HG02981 (cell line): ENCODE results near the gene KCNIP4.

ENCODE experiments used
- ATAC-seq: cut with Tn5 transposase; IDR thresholded peaks from one replicate; pipeline ENCODE4 v1.9.1; 2021; ENCODE audit warnings: mild to moderate bottlenecking, moderate library complexity; ENCODE audit not compliant: unreplicated experiment

The KCNIP4 gene

DNA sequence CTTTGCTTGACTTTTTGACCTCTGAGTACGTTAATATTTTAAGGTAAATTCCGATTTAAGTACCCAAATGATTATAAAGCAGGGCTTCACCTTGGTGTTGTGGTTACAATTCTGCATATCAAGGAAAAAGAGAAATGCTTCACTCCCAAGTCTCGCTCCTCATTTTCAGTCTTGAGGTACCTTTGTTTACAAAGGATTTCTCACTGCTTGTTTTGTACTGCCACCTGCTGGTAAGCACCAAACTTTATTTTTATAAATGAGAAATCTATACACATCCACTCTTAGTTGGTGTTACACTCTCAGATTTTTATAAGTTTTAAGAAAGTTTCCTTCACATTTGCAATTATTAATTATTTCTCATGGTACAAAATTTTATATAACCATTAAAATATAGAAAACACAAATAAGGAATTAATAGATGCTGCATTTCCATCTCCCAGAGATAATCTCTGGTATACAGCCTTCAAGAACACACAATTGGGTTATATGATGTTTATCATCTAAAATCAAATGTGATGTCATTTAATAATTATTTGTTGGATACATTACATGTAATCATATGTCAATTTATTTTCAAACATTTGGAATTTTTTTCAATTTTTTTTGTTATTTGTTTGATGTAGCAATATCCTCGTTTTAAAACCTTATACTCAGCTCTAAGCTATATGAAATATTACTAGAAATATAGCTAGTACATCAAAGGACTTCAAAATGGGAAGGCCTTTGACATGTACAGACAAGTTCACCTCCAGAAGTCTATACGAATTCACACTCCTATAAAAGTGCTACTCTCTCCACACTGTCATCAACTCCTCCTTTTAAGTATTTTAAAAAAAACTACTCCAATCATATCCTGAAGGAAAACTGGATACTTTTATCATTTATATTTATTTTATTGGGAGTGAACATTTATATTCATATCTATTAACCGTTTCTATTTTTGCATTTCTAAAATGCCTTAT, 179.9 kb downstream of the KCNIP4 start:
- ATAC-seq, result peak; percentile 62

DNA sequence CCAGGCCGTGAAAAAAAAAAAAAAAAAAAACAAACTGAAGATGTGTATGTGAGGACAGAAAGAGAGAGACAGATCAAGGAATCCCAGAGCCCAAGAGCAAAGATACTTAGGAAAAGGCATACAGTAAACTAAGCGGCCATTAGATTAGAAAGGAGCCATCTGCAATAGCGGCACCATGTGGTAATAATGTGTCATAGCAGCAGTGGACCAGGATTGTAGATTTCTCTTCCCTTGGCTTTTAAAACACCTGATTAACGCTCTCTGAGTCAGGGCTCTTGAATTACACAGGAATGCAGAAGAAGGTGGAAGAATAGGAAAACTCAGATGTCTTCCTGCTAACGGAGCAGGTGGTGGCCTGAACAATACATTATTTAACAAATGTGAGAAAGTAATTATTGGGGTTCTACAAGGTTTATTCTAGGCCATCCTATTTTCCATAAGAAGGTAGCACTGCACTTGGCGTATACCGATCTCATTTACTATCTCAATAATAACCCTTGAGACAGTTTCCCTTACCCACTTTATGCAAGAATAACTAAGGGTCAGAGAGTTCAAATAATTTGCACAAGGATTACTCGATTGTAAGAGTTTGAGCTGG, 182.7 kb downstream of the KCNIP4 start:
- peak; percentile 76 for ATAC-seq

DNA sequence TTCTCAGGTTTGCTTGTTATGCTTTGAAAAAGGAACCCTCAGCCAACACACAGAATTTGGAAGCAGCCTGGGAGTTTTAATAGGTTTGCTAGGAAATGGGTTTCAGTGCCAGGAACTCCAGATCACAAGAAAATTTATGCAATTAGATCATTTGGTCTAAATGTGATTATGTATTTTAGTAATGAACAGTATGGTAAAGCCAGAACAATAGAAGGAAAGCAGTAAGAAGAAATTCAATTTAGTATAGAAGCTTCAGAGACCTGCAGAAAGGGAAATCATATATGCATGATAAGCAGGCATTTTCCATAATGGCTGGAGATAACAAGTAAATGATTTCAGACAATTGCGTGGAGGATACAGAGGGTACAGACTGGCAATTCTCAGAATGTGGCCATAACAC, 184.7 kb downstream of the KCNIP4 start:
- ATAC-seq, result no peak

DNA sequence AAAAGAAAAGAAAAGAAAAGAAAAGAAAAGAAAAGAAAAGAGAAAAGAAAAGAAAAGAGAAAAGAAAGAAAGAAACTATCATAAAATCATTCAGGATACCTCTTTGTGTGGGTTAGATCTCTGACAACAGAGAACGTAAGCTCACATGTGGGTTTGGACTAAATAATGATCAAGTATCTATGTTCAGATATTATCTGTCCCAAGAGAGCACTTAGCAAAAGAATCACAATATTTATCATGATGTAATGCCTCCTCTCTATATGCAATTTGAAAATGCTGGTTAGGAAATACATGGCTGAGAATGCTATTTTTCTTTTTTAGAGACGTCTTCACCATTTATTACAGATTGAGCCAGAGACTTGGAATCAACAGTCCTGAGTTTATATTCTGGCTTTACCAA, 191.3 kb downstream of the KCNIP4 start:
- ATAC-seq, result no peak

DNA sequence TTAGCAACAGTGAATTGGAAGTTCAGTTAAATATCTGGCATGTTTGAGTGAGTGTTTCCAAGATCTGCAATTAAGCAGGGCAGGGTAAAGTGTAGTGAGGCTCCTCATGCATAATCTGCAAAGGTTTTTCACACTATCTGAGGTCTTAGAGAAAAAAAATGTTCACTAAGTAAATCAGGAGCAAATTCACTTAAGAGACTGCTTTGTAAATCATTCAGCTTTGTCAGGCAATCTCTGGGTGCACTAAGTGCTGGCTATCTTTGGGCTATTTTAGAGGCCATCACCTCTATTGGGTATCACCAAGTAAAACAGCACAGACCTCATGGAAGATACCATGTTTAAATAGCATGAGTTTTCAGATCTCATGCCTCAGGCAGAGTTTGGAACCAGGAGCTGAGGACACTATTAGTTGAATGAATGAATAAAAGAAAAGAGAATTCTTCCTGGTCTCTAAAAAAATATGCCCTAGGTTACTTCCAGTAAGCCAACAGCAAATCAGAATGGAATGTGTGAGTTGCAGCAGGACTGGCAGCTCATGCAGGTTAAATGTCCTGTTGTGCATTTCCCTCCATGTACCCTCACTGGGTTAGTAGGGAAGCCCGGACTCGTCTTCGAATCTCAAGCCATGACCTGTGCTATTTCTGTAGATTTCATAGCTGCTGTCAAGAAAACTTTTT, 195.3 kb downstream of the KCNIP4 start:
- ATAC-seq, result no peak

DNA sequence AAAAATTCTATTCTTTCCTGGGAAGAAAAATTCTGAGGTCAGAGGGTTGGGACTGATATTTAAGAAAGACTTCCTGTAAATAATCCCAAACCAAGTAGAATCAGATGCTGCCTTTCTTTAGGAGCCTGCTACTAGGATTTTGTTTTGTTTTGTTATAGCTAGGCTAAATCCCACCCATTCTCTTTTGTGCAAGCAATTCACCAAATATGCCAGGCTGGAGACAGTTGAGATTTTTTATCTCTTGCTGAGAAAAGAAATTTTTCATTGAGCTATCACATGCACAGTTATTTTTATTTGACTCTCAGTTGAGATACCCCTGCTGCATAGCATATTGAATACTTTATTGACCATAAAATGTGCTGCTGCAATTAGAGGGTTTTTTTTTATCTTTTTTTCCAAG, 196.0 kb downstream of the KCNIP4 start:
- no peak for ATAC-seq

GRCh38 chr4:21749924-21750323, 198.6 kb downstream of the KCNIP4 start:
- no peak for ATAC-seq

DNA sequence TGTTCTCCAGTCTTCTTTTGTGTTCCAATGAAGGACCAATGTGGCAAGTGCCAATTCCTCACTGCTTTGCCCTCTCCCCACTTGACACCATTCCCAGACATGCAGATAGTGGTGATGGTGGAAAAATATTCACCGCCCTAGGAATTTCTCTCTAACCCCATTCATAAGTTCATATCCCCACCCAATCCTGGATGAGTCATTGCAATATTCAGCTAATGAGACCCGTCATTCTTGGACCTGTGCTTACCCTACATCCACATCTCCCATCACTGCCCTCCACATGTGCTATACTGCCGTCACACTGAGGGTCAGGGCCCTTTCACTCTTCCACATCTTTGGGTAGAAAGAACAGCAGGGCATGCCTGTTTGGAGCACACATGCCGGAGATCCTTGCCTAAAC, 199.2 kb downstream of the KCNIP4 start:
- ATAC-seq, result no peak

GRCh38 chr4:21744046-21744445, 204.5 kb downstream of the KCNIP4 start:
- no peak for ATAC-seq

GRCh38 chr4:21742326-21742725, 206.2 kb downstream of the KCNIP4 start:
- ATAC-seq, result no peak

DNA sequence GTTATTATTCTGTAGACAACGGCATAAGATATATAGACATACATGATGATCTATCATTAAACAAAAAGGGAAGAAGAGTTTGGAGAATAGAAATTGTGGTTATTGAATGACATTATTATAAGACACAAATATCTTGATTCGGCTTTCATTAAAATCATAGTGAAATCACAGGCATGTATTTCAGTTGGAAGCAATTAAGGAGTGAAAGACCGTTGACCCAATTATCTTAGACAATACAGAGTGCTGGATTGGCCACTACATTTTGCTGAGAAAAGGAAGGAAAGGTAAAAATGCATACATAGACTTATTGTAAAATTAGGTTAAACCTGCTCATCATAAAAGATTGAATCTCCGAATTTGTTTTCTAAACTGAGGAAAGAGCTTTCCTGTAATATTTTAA, 209.8 kb downstream of the KCNIP4 start:
- ATAC-seq, result no peak

DNA sequence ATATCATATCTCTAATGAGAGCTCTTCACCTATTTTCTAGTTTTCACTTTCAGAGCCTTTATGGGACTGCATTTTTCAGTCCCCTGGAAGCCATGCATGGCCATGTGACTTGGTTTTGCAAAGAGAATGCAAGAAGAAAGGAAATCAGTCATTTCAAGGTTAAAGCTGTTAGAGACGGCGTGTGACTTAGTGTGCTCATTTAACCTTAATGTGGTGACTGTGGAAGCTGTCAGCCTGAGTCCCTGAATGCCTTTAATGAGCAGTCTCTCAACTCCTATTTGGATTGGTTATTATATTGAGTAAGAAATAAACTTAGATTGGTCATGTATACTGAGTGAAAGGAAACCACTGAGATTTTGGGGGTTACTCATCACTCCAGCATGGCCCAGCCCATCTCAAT, 212.7 kb downstream of the KCNIP4 start:
- no peak for ATAC-seq

- ATAC-seq, result no peak
Measured at GRCh38 chr4:21733894-21734630, 214.5 kb downstream of the KCNIP4 start.

DNA sequence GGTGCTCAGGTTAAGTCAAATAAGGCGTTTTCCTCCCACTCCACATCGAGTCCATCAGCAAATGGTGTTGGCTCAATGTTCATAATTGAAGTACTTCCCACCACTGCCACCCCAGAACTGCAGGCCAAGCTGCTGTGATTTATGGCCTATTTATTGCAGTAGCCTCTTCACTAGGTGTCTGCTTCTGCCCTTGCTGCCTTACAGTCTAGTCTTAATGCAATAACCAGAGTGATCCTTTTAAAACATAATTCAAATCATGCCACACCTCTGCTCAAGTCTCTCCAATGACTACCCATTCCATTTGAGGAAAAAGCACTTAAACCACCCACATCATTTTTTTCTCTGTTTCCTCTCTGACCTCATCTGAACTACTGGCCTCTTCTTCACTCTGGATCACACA, 220.3 kb downstream of the KCNIP4 start:
- ATAC-seq, result no peak

- ATAC-seq, result no peak
Measured at GRCh38 chr4:21726255-21726815, 222.2 kb downstream of the KCNIP4 start.

GRCh38 chr4:21722157-21722839, 226.3 kb downstream of the KCNIP4 start:
- no peak for ATAC-seq

GRCh38 chr4:21716531-21716930, 232.0 kb downstream of the KCNIP4 start:
- no peak for ATAC-seq

DNA sequence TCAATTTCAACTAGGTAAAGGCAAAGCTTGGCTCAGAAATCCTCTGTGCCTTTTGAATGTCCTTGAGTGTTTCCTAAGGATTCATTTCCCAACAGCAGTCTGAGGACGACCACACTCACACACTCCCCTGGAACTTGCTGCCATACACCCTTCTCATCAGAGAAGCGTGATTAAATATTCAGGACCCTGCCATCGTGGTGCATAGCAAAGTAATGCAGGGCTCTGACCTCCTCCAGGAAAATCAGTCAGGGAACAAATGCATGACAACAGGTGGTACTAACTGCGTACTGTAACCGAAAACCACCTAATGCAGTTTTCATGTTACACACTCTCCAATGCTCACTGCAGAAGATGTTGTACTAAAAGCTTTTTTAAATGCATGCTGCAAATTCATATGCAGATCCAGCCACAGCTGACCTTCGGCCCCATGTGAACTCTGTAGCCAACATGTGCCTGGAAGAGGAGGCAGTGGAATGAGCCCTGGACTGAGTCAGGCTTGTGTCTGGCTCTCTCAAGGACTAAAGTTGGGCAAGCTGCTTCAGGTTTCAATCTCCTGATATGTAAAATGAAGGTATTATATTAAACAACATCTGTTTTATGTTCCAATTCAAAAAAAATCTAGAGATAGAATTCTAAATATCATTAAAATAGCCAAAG, 238.3 kb downstream of the KCNIP4 start:
- no peak for ATAC-seq

DNA sequence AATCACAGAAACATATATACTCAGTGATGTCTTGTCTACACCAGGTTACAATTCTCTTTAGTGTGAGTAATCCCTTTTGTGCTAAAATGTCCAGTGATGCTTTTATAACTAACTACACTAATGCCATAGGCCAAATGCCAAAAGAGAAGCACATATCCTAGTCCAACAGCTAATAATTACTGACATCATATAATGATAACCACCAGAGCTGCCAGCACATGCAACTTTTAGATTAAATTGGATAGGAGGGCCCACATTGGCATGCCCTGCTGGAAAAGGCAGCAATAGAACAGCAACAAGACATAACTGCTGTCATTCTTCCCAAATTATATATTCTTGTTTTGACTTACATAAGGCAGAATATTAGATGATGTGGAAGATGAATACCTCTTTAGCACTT, 238.8 kb downstream of the KCNIP4 start:
- ATAC-seq, result no peak

DNA sequence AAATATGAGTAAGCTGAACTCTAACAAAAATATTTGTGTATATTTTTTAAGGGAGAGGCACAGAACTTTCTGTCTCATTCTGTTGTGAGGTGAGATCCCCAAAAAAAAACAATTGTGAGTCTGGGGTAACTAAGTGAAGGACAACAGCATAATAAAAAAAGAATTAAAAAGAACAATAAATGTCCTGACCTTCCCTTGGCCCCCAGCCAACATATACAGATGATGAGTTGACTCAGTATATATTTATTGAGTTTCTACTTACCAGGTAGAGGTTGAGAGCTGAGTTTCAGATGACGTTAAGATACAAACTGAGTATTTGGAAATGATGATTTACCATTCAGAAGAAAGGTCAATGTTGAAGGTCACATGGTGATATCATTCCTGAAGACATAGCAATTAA, 239.5 kb downstream of the KCNIP4 start:
- no peak for ATAC-seq
